Ovary (tissue), 9 donors: ENCODE data around the gene CYB561. TPM values are rescaled to one million over a fixed set of nuclear protein-coding genes. Genes with fewer than 3 reads are reported as not detected.

Experiments used
- DNase-seq, 5 donors: peaks; one replicate each; pipeline ENCODE4 v3.0.0-alpha.2; 2019 to 2020
- H3K27ac ChIP-seq, 2 donors: fragments of 200-600 bp; one replicate each; pipeline versions ENCODE4 v1.5.1 to v1.8.0; 2019 to 2022
- H3K27me3 ChIP-seq: fragments of 200-600 bp; one replicate; pipeline ENCODE4 v1.8.0; 2022
- H3K36me3 ChIP-seq: fragments of 200-600 bp; sonication (generic); one replicate; pipeline ENCODE4 v1.5.1; 2019
- H3K4me1 ChIP-seq: one replicate; pipeline ENCODE4 v1.8.1; 2013; ENCODE audit warnings: mild to moderate bottlenecking, moderate library complexity; ENCODE audit not compliant: insufficient read depth
- H3K4me3 ChIP-seq: fragments of 200-600 bp; sonication (generic); one replicate; pipeline ENCODE4 v1.5.1; 2017
- H3K9me3 ChIP-seq, 2 donors: fragments of 200-600 bp in 1 of 2; sonication (generic) in 1 of 2; one replicate each; pipeline versions ENCODE4 v1.5.1 to v1.8.1; 2013 to 2019; ENCODE audit warnings: mild to moderate bottlenecking in 1 of 2, moderate library complexity in 1 of 2
- EP300 ChIP-seq: sonication (generic); formaldehyde crosslinking; IDR thresholded peaks from one replicate; pipeline ENCODE4 v1.6.1; 2017; ENCODE audit warnings: antibody characterized with exemption
- POLR2A ChIP-seq: fragments of 450-650 bp; IDR thresholded peaks from one replicate; pipeline ENCODE4 v1.6.1; 2017; ENCODE audit warnings: antibody characterized with exemption, mild to moderate bottlenecking, moderate library complexity
- WGBS, 3 donors: extraction: QIAGEN DNeasy Blood & Tissue Kit in 1 of 3; methylation state at CpG; one replicate each; pipeline versions ENCODE4 v1.1.5 to v1.1.7; 2013 to 2017; 5-methylcytosine and 5-hydroxymethylcytosine counted together
- intact Hi-C, 4 donors: fragments of 100-400 bp; cut with DNase I; formaldehyde crosslinking; loops; one replicate each; pipeline versions ENCODE4 v1.11.0 to v1.15.1; 2022 to 2023
- polyA plus RNA-seq, 2 donors: library from polyadenylated mRNA; stranded (reverse); fragments of 200-250 nt in 1 of 2; fragments of 350-450 nt in 1 of 2; fragmentation: Illumina TruSeq in 1 of 2; extraction: RNeasy Lipid Tissue Mini Kit (QIAGEN cat#74804) in 1 of 2; gene quantifications; one replicate each; pipeline ENCODE4 v1.2.3, GENCODE V29; 2013 to 2014
- total RNA-seq, 7 donors: library from RNA; depleted of rRNA in 2 of 7; stranded (reverse); fragments of >200 nt in 2 of 7; fragmentation: NEBNext Ultra II Directional in 3 of 7; extraction: Animal tissue kit (Norgen Biotek cat#: 25700) in 3 of 7; gene quantifications; one replicate each; pipeline versions ENCODE4 v1.1.0 to v1.2.4, GENCODE V29; 2016 to 2023
- TF ChIP-seq, protein P1 (sequence below), 3 donors: fragments of 450-650 bp in 2 of 3; fragments of 200-600 bp in 1 of 3; IDR thresholded peaks; one replicate each; pipeline versions ENCODE4 v1.5.1 to v1.8.0; 2016 to 2022; ENCODE audit warnings: antibody characterized with exemption in 3 of 3, mild to moderate bottlenecking in 1 of 3
- donor health status: DM: no; HTN: no; CAD: no; lungs with moderate emphysema.
- donor health status: DM: no; HTN: no; CAD: no.
- donor health status: Bipolar disorder and iron deficiency.
- donor health status: DM: yes; HTN: yes; CAD: no.
- donor health status: DM: no; HTN: no; CAD: no.
- donor health status: DM: yes; HTN: yes; CAD: no.

The CYB561 gene
- total and polyA plus RNA-seq, 9 donors = 8.6 to 43.8 (median 15.3) TPM

- TF ChIP-seq, protein P1, sequence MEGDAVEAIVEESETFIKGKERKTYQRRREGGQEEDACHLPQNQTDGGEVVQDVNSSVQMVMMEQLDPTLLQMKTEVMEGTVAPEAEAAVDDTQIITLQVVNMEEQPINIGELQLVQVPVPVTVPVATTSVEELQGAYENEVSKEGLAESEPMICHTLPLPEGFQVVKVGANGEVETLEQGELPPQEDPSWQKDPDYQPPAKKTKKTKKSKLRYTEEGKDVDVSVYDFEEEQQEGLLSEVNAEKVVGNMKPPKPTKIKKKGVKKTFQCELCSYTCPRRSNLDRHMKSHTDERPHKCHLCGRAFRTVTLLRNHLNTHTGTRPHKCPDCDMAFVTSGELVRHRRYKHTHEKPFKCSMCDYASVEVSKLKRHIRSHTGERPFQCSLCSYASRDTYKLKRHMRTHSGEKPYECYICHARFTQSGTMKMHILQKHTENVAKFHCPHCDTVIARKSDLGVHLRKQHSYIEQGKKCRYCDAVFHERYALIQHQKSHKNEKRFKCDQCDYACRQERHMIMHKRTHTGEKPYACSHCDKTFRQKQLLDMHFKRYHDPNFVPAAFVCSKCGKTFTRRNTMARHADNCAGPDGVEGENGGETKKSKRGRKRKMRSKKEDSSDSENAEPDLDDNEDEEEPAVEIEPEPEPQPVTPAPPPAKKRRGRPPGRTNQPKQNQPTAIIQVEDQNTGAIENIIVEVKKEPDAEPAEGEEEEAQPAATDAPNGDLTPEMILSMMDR (IDR thresholded peaks at IDR 0.05) = no peak
- no peak for TF ChIP-seq EP300
- TF ChIP-seq POLR2A = no peak
- H3K4me1 ChIP-seq = peaks cover 7% of the 10 kb centered on the region
- WGBS, 3 donors = 84 to 88% (median 84%) methylated on average over 3 of the region's 3 CpGs
- DNase-seq = no peak
- intact Hi-C loops = no loop called here
- no peak overlapping the region for H3K4me3 ChIP-seq
- H3K27ac ChIP-seq = no peak overlapping the region
- no peaks in the 10 kb centered on the region for H3K36me3 ChIP-seq
- H3K9me3 ChIP-seq = no peaks in the 10 kb centered on the region
- H3K27me3 ChIP-seq = no peaks in the 10 kb centered on the region
Observed at GRCh38 chr17:63444457-63444856, 1.6 kb downstream of the CYB561 start.

- Histone ChIP-seq H3K27ac (no peak overlapping the region), H3K36me3 (no peaks in the 10 kb centered on the region), H3K9me3 (no peaks in the 10 kb centered on the region), H3K4me1 (peaks cover 7% of the 10 kb centered on the region), H3K4me3 (no peak overlapping the region), H3K27me3 (no peaks in the 10 kb centered on the region)
- DNase-seq = no peak
- intact Hi-C loops = no loop called here
- TF ChIP-seq POLR2A (no peak), EP300 (no peak)
- TF ChIP-seq, protein P1 (IDR thresholded peaks at IDR 0.05) = no peak
- WGBS, 3 donors = 87 to 90% (median 89%) methylated on average over 6 of the region's 6 CpGs
Observed at GRCh38 chr17:63443053-63443452, 3.1 kb downstream of the CYB561 start.

GRCh38 chr17:63442549-63443035 lies 3.5 kb downstream of the CYB561 start:
- H3K27ac ChIP-seq = no peak overlapping the region
- H3K4me3 ChIP-seq = no peak overlapping the region
- 79 to 89% (median 85%) methylated on average over 11 of the region's 11 CpGs for WGBS, 3 donors
- TF ChIP-seq EP300 (no peak), POLR2A (no peak)
- TF ChIP-seq, protein P1 (IDR thresholded peaks at IDR 0.05) = no peak
- H3K27me3 ChIP-seq = no peaks in the 10 kb centered on the region
- intact Hi-C loops = no loop called here
- no peak for DNase-seq
- H3K36me3 ChIP-seq = no peaks in the 10 kb centered on the region
- no peaks in the 10 kb centered on the region for H3K9me3 ChIP-seq
- H3K4me1 ChIP-seq = peaks cover 10% of the 10 kb centered on the region

DNA sequence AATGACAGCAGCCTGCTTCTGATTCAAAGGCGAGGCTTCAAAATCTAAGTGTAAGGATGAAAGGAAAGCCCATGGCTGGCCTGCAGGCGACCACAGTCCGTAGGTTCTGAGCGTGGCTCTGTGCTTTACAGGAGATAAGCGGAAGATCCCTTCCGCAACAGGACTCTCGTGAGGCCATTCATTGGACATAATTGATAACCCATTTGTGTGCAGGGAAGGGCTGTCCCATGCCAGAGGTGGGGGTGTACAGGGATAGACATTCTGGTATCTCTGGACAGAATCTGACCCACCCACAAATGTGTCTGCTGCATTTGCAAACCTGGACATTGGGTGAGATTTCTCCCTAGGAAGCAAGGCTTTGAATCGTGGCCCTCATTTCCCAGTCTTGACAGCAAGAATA lies 4.0 kb downstream of the CYB561 start:
- no peaks in the 10 kb centered on the region for H3K27me3 ChIP-seq
- intact Hi-C loops = no loop called here
- H3K4me1 ChIP-seq = peaks cover 10% of the 10 kb centered on the region
- TF ChIP-seq EP300 = no peak
- TF ChIP-seq, protein P1 (IDR thresholded peaks at IDR 0.05) = no peak
- no peak for TF ChIP-seq POLR2A
- no peaks in the 10 kb centered on the region for H3K9me3 ChIP-seq
- 94 to 96% (median 95%) methylated on average over 8 of the region's 8 CpGs for WGBS, 3 donors
- no peaks in the 10 kb centered on the region for H3K36me3 ChIP-seq
- no peak overlapping the region for H3K27ac ChIP-seq
- H3K4me3 ChIP-seq = no peak overlapping the region
- DNase-seq = no peak
